GM23338 (cell line): ENCODE data around the gene CYP46A1.

ENCODE experiments used
- CTCF ChIP-seq, 2 experiments: fragments of 200-600 bp in 1 of 2; sonication (generic) in 1 of 2; conservative IDR thresholded peaks; 2 replicates each; pipeline versions ENCODE4 v1.5.1 to v1.6.1; 2016 to 2017; ENCODE audit warnings: antibody characterized with exemption in 2 of 2, low read depth in 2 of 2, mild to moderate bottlenecking in 2 of 2, moderate library complexity in 1 of 2
- EZH2 ChIP-seq: fragments of 200-600 bp; sonication (generic); IDR thresholded peaks from one replicate; pipeline ENCODE4 v1.8.0; 2017; ENCODE audit warnings: antibody characterized with exemption, mild to moderate bottlenecking, low read depth; ENCODE audit not compliant: unreplicated experiment
- POLR2AphosphoS5 ChIP-seq: IDR thresholded peaks from 2 replicates; pipeline ENCODE4 v1.6.1; 2016; ENCODE audit warnings: antibody characterized with exemption, low read depth
- REST ChIP-seq: IDR thresholded peaks from one replicate; pipeline ENCODE4 v1.6.1; 2018; ENCODE audit warnings: antibody characterized with exemption; ENCODE audit not compliant: unreplicated experiment

DNA sequence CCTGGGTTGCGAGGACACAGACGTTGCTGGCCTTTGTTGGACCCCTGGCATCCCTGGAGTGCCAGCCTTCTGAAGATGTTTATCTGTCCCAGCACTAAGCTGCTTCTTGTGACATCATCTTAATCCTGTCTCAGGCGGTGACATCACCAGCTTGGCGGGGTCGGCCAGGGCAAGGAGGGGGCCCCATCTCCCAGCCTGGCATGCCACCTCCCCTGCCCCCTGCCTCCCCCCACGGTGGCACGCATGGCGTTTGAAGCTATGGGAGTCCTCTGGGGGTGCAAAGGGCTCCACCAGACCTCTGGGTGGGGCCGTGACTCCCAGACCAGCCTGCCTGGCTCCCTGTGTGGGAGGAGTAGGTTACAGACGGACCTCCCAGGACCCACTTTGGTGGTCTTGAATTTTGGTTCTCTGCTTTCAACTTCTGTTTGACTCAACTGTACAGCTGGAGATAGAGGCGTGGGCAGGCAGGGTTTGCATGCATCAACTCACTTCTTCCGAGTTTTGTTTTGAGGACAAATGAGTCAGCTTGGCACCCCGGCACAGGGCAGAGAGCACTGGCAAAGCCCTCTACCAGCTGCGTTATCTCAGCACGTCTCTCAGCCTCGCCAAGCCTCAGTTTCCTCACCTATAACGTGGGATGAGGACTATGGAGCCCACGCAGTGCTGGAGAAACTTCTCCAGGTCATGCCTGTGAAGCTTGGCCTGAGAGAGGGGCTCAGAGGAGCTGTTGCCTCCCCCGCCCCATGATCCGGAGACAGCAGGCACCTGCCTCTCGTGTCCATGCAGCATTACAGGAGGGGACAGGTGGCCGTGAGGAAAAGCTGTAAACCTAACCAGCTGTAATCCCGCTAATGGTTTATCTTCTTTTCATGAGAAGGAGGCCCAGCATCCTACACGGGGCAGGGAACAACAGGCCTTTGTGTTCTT, 70.3 kb downstream of the CYP46A1 start:
- TF ChIP-seq CTCF (conservative IDR thresholded peaks at IDR 0.05; ENCODE audit: low read depth in 2 of 2) (no peak), POLR2AphosphoS5 (no peak), REST (no peak), EZH2 (no peak)
